VCaP (cell line): ENCODE results near the gene GLUL.

Source experiments
- H3K27ac ChIP-seq: fragments of 450-650 bp; 2 replicates; pipeline ENCODE4 v1.5.1; 2017
- TF ChIP-seq, protein P1 (sequence below): fragments of 450-650 bp; conservative IDR thresholded peaks from 2 replicates; pipeline ENCODE4 v1.5.1; 2017; ENCODE audit warnings: mild to moderate bottlenecking, moderate library complexity

Gene GLUL

DNA sequence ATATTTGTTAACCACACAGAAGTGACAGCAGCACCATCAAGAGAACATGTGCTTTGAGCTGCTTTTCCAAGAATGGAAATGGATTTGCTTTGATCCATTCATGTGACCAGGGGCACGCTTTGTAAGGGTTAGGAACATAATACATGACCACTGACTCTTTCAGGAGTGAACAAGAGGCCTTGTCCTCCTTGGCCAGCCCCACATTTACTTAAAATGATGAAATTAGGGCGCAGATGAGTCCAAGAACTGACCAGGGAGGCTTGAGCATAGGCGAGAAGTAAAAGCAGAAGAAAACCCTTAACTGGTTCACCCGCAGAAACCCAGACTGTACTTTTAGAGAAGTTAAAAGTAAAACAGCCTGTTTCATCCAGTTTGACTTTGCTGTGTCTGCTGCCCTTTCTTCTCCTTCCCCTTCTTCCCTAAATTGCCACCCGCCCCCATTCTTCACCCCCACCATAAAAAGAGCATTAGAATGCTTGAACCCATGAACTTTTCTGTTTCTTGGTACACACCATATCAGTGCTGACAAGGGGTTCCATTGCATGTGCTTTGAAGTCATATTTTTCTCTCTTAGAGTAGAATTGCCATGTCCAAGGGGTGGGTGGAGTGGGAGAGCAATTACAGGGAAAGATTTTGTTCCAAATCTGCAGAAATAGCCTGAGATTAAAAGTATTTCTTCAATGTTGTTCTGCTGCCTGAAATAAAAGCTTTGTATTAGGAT lies 2.6 kb upstream of the GLUL start:
- no peak overlapping the region for H3K27ac ChIP-seq
- TF ChIP-seq, protein P1, sequence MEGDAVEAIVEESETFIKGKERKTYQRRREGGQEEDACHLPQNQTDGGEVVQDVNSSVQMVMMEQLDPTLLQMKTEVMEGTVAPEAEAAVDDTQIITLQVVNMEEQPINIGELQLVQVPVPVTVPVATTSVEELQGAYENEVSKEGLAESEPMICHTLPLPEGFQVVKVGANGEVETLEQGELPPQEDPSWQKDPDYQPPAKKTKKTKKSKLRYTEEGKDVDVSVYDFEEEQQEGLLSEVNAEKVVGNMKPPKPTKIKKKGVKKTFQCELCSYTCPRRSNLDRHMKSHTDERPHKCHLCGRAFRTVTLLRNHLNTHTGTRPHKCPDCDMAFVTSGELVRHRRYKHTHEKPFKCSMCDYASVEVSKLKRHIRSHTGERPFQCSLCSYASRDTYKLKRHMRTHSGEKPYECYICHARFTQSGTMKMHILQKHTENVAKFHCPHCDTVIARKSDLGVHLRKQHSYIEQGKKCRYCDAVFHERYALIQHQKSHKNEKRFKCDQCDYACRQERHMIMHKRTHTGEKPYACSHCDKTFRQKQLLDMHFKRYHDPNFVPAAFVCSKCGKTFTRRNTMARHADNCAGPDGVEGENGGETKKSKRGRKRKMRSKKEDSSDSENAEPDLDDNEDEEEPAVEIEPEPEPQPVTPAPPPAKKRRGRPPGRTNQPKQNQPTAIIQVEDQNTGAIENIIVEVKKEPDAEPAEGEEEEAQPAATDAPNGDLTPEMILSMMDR, result no peak

DNA sequence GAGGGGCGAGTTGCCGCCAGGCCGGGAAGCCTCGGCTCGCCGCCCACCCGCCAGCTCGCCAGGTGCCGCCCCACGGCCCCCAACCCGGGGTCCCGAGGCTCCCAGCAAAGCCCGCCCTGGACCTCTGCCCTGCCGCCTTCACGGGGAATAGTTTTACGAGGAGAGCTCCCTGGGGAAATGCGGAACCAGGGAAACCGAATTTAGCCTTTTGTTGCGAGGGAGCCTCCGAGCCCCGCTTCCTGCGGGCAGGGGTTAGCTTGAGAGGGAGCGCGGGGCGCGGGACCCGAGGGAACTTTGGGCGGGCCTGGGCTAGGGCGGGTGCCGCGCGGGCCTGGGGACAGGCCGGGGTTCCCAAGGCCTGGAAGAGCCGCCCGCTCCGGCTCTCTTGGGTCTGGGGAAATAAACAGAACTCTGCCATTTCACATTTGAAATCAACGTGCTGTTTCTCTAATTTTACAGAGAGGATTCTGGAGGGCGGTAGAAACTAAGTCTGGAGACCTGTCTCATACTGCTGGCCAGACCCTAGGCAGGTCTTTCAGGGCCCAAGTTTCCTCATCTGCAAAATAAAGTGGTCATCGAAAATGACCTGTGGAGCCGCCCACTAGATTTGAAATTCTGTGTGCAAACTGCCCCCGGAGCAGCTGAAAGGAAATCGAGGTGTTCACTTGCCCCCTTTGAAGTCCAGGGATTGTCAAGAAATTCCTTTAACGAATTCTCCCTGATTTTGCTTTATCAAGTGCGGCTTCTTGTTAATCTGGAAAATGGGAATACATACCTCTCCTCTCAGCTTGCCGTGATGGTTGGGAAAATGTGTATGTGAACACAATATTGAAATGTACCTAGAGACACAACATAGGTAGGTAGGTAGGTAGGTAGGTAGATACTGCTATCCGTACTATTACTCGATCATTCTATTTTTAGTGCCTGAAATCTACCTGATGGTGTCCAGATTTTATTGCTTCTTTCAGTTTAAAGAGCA lies 749 bp upstream of the GLUL start:
- H3K27ac ChIP-seq, result peak overlapping the region; percentile 95

DNA sequence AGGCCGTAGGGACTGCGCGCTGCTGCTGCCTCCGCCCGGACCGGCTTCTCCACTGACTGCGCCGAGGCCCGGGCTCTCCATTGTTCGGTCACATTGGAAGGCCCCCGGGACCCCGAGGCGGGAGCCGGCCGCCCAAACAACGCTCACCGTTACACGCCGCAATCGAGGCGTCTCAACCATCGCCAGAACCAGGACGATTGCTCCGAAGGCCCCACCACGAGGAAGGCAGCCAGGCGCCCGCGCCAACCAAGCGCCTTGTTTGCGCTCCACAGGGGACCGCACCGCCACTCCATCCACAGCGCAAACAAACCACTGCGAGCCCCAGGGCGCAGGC lies 595 bp downstream of the GLUL start:
- peak overlapping the region; percentile 95 for H3K27ac ChIP-seq
- TF ChIP-seq, protein P1, result peak; percentile 44

More for the DNA sequence above, 749 bp upstream of the GLUL start:
- TF ChIP-seq, protein P1, result no peak

DNA sequence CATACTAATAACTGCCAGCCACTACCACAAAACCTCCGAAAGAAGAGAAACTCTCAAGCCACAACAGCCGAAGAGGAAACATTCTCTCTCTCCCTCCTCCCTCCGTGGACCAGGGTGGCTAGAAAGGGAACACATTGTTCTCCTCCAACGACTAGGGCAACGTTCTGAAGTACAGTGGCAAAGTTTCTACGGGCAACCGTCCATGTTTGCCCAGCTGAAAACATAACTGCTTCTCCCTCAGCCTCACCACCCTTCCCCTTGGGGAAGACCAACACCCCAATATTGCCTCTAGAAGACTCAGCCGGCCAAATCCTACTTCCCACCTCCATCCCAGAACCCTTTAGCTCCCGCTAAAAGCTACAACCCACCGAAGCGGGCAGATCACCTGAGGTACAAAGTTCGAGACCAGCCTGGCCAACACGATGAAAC lies 2.0 kb downstream of the GLUL start:
- TF ChIP-seq, protein P1, result no peak
- peak overlapping the region; percentile 95; the same call in 1 of the 2 replicates for H3K27ac ChIP-seq

DNA sequence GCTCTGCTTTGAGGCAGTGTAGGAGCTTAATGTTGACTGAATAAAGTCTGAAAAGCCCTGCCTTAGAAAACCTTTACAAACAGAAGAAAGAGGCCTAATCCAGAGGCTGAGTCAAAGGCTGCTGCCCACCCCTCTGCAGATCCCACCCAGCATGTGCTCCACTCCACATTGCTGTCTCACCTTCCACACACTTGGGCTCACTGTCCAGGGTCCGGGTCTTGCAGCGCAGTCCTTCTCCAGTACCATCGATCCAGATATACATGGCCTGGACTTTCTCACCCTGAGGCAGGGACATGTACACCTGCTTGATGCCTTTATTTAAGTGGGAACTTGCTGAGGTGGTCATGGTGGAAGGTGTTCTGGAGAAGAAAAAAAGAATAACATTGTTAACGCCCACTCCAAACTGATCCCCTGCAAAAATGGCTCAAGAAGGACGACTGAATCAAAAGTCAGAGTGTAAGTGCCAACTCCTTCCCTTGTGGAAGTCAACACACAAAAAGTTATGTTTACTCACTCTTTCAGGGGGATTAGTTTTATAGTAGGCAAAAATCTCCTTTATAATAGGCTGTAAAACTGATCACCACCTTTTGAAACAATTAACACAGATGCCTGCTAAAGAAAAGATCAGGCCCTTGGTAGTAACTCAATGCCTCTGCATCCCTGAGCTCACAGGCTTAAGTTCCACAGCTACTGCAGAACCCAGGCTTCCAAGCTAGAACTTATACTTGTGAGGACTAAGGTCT lies 3.0 kb downstream of the GLUL start:
- no peak overlapping the region for H3K27ac ChIP-seq

DNA sequence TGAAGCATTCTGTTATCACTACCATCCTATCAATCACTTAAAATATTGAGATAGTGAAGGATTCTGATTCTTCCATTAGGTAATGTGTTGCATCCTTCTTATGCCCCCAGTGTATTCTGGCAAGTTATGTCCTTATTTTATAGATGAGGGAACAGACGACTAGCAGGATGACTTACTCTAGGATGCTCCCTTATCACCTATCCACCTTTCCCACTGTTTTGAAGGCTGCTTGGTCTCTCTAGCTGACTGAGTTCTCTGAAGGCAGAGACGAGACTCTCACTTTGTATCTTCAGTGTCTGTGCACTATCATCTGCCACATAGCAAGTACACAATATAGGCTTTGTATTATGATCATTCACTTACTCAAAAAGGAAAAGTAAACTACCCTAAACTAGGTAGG lies 4.0 kb downstream of the GLUL start:
- TF ChIP-seq, protein P1, result no peak
- H3K27ac ChIP-seq, result no peak overlapping the region

More for the DNA sequence above, 3.0 kb downstream of the GLUL start:
- TF ChIP-seq, protein P1, result no peak

DNA sequence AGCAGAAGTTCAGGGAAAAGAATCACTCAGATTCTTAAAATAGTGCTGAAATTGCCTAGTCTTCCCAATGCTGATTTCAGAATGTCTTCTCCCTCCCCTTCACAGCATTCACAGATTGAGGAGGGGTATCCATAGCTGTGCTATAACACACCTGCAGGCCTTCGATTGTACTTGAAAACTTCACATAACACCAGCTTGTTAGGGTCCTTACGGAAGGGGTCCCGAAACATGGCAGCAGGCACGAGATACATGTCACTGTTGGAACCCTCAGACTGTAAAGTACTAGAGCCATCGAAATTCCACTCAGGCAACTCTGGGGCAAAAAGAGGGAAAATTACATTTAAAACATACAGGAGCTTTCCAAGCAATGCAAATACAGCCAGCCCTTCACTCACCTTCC lies 4.6 kb downstream of the GLUL start:
- TF ChIP-seq, protein P1, result no peak
- no peak overlapping the region for H3K27ac ChIP-seq
